Tibial artery (tissue), 4 donors: ENCODE data around the gene HSF4.

Source experiments
- DNase-seq, 2 donors: peaks; one replicate each; pipeline ENCODE4 v3.0.0-alpha.2; 2019
- H3K27ac ChIP-seq, 2 donors: fragments of 200-600 bp; sonication (generic) in 1 of 2; 1 replicate in 1 of 2; 2 replicates in 1 of 2; pipeline ENCODE4 v1.5.1; 2018 to 2019; ENCODE audit warnings: mild to moderate bottlenecking in 1 of 2
- H3K27me3 ChIP-seq, 2 donors: fragments of 200-600 bp; sonication (generic) in 1 of 2; one replicate each; pipeline versions ENCODE4 v1.5.1 to v1.6.0; 2016 to 2019
- H3K36me3 ChIP-seq, 3 donors: fragments of 200-600 bp; sonication (generic) in 2 of 3; one replicate each; pipeline ENCODE4 v1.5.1; 2016 to 2019; ENCODE audit warnings: mild to moderate bottlenecking in 2 of 3
- H3K4me1 ChIP-seq, 4 donors: fragments of 200-600 bp; sonication (generic) in 2 of 4; 1 replicate in 3 of 4; 2 replicates in 1 of 4; pipeline ENCODE4 v1.5.1; 2016 to 2019
- H3K4me3 ChIP-seq, 2 donors: fragments of 200-600 bp; sonication (generic) in 1 of 2; 1 replicate in 1 of 2; 2 replicates in 1 of 2; pipeline ENCODE4 v1.5.1; 2018 to 2019; ENCODE audit warnings: mild to moderate bottlenecking in 2 of 2
- H3K9me3 ChIP-seq, 3 donors: fragments of 200-600 bp; sonication (generic) in 1 of 3; one replicate each; pipeline ENCODE4 v1.5.1; 2016 to 2019
- intact Hi-C: fragments of 100-400 bp; cut with DNase I; formaldehyde crosslinking; loops from one replicate; pipeline ENCODE4 v1.15.0; 2023; ENCODE audit warnings: low total_unique reads
- TF ChIP-seq, protein P1 (sequence below), 2 experiments: fragments of 200-600 bp in 1 of 2; fragments of 450-650 bp in 1 of 2; IDR thresholded peaks; one replicate each; pipeline ENCODE4 v1.5.1; 2017 to 2019; ENCODE audit warnings: antibody characterized with exemption in 2 of 2, mild to moderate bottlenecking in 1 of 2, moderate library complexity in 1 of 2

The HSF4 gene

GRCh38 chr16:67165121-67166078, 855 bp downstream of the HSF4 start:
- peaks cover 0 to 45% of the 10 kb centered on the region in 2 donors for H3K27me3 ChIP-seq
- peak overlapping the region; percentile 47 to 51 for H3K4me3 ChIP-seq
- no peaks in the 10 kb centered on the region for H3K36me3 ChIP-seq
- H3K27ac ChIP-seq: peak overlapping the region; percentile 57 to 73
- H3K4me1 ChIP-seq: peaks cover 4 to 75% (median 68%) of the 10 kb centered on the region in 4 donors
- intact Hi-C loops: no loop called here
- TF ChIP-seq, protein P1, sequence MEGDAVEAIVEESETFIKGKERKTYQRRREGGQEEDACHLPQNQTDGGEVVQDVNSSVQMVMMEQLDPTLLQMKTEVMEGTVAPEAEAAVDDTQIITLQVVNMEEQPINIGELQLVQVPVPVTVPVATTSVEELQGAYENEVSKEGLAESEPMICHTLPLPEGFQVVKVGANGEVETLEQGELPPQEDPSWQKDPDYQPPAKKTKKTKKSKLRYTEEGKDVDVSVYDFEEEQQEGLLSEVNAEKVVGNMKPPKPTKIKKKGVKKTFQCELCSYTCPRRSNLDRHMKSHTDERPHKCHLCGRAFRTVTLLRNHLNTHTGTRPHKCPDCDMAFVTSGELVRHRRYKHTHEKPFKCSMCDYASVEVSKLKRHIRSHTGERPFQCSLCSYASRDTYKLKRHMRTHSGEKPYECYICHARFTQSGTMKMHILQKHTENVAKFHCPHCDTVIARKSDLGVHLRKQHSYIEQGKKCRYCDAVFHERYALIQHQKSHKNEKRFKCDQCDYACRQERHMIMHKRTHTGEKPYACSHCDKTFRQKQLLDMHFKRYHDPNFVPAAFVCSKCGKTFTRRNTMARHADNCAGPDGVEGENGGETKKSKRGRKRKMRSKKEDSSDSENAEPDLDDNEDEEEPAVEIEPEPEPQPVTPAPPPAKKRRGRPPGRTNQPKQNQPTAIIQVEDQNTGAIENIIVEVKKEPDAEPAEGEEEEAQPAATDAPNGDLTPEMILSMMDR (IDR thresholded peaks at IDR 0.05): no peak
- DNase-seq: no peak
- H3K9me3 ChIP-seq: no peaks in the 10 kb centered on the region

DNA sequence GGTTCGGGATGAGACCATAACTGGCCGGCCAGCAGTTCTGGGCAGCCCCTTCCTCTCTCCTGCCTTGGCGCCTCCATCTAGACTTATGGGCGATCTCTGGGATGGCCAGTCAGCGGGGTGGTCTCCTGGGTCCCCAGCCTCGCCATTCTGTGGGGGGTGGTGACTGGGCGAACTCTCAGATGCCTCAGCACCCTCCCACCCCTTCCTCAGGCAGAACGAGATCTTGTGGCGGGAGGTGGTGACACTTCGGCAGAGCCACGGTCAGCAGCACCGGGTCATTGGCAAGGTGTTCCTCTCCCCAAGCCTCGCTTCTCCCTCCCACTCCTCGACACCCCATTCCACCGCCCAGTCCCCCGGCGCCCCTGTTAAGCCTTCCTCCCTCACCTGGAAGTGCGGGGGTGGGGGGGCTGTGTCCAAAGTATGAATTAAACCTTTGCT, 1.6 kb downstream of the HSF4 start:
- H3K36me3 ChIP-seq: no peaks in the 10 kb centered on the region
- no peak overlapping the region for H3K4me3 ChIP-seq
- H3K9me3 ChIP-seq: no peaks in the 10 kb centered on the region
- peak overlapping the region in 1 of 2 donors; percentile 73 for H3K27ac ChIP-seq
- no peak for DNase-seq
- TF ChIP-seq, protein P1 (IDR thresholded peaks at IDR 0.05): no peak
- intact Hi-C loops: no loop called here
- peaks cover 0 to 45% of the 10 kb centered on the region in 2 donors for H3K27me3 ChIP-seq
- peaks cover 4 to 77% (median 68%) of the 10 kb centered on the region in 4 donors for H3K4me1 ChIP-seq

DNA sequence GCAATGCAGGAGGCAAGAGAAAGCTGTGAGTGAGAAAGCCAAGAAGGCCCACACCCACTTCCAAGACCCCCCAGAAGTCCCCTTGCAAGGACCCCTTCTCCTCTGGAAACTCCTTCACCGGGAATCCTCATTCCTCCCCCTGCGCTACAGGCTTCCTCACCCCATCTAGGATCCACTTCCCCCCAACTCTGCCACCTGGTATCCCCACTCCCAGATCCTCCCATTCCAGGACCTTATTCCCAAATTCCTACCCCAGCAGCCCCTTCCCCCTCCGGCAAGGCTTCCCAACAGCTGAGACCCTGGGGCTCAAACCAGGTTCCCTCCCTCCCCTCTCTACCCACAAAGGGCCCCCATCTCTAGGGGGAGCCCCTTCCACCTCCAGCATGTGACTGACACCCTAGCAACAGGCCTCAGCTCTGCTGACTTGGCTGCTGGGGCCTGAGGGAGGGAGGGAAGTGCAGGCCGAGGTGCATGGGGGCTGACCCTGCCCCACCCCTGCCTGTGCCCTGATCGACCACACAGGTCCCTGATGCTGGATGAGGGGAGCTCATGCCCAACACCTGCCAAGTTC, 2.1 kb downstream of the HSF4 start:
- no peaks in the 10 kb centered on the region for H3K36me3 ChIP-seq
- no peak overlapping the region for H3K4me3 ChIP-seq
- peaks cover 4 to 77% (median 67%) of the 10 kb centered on the region in 4 donors for H3K4me1 ChIP-seq
- H3K27ac ChIP-seq: peak overlapping the region in 1 of 2 donors; percentile 11
- intact Hi-C loops: no loop called here
- no peak for DNase-seq
- H3K9me3 ChIP-seq: no peaks in the 10 kb centered on the region
- TF ChIP-seq, protein P1 (IDR thresholded peaks at IDR 0.05): no peak
- H3K27me3 ChIP-seq: peaks cover 0 to 42% of the 10 kb centered on the region in 2 donors

DNA sequence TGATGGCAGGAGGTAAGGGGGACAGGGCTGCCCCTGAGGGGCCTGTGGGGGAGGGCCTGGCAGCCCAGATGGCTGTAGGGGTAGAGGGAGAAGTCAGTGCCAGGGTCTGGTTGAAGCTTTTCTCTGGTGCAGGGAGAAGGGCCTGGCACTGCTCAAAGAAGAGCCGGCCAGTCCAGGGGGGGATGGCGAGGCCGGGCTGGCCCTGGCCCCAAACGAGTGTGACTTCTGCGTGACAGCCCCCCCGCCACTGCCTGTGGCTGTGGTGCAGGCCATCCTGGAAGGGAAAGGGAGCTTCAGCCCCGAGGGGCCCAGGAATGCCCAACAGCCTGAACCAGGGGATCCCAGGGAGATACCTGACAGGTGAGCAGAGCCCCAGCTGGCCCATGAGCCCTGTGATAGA, 3.0 kb downstream of the HSF4 start:
- Histone ChIP-seq H3K4me1 (peaks cover 4 to 71% (median 65%) of the 10 kb centered on the region in 4 donors), H3K9me3 (no peaks in the 10 kb centered on the region), H3K27ac (peak overlapping the region in 1 of 2 donors; percentile 11), H3K4me3 (no peak overlapping the region), H3K36me3 (no peaks in the 10 kb centered on the region), H3K27me3 (peaks cover 0 to 35% of the 10 kb centered on the region in 2 donors)
- intact Hi-C loops: no loop called here
- no peak for DNase-seq
- TF ChIP-seq, protein P1 (IDR thresholded peaks at IDR 0.05): no peak

DNA sequence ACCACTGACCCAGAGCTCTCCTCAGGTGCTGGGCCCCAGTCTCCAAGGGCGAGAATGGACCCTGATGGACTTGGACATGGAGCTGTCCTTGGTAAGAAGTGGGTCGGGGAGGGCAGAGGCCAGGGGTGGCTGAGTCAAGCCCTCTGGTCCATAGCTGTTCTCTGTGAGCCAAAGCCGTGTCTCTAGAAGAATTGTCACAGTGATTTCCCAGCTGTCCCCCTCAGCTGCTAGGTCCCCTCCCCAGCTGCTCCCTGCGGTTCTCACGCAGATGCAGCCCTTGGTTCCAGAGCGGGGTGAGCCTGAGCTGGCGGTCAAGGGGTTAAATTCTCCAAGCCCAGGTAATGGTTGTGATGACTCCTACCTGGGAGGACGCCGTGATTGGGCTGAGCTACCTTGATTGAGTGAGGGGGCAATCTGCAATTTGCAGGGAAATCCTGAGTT, 4.5 kb downstream of the HSF4 start:
- H3K36me3 ChIP-seq: no peaks in the 10 kb centered on the region
- TF ChIP-seq, protein P1 (IDR thresholded peaks at IDR 0.05): no peak
- H3K9me3 ChIP-seq: no peaks in the 10 kb centered on the region
- no peak overlapping the region for H3K4me3 ChIP-seq
- no peak for DNase-seq
- intact Hi-C loops: no loop called here
- peaks cover 0 to 68% (median 59%) of the 10 kb centered on the region in 4 donors for H3K4me1 ChIP-seq
- H3K27ac ChIP-seq: peak overlapping the region; percentile 92 to 96
- peaks cover 0 to 22% of the 10 kb centered on the region in 2 donors for H3K27me3 ChIP-seq
